Esophagus mucosa (tissue), 1 donor: ENCODE measurements around the gene OSBP. TPM values are rescaled to one million over a fixed set of nuclear protein-coding genes. Genes with fewer than 3 reads are reported as not detected.
A peak's percentile ranks its signal among the peaks of the same experiment; 100 is the strongest.
"Not testable (repeated sequence)": the region's sequence is repeated elsewhere in the genome, so short reads cannot be mapped to it uniquely, and the experiment has no call there.

Experiments
- ATAC-seq: fragments of 200-7000 bp; cut with Tn5 transposase; one replicate; pipeline ENCODE4 v1.9.1; 2020
- total RNA-seq: library from RNA; stranded (reverse); gene quantifications from one replicate; pipeline ENCODE4 v1.2.4, GENCODE V29; 2023
- donor health status: DM: yes; HTN: yes; CAD: no.

OSBP gene
- total RNA-seq, 1 donor from 2014 or later: 24.0 TPM

- ATAC-seq: no peak
Observed at GRCh38 chr11:59551659-59552521, 63.7 kb downstream of the OSBP start.

DNA sequence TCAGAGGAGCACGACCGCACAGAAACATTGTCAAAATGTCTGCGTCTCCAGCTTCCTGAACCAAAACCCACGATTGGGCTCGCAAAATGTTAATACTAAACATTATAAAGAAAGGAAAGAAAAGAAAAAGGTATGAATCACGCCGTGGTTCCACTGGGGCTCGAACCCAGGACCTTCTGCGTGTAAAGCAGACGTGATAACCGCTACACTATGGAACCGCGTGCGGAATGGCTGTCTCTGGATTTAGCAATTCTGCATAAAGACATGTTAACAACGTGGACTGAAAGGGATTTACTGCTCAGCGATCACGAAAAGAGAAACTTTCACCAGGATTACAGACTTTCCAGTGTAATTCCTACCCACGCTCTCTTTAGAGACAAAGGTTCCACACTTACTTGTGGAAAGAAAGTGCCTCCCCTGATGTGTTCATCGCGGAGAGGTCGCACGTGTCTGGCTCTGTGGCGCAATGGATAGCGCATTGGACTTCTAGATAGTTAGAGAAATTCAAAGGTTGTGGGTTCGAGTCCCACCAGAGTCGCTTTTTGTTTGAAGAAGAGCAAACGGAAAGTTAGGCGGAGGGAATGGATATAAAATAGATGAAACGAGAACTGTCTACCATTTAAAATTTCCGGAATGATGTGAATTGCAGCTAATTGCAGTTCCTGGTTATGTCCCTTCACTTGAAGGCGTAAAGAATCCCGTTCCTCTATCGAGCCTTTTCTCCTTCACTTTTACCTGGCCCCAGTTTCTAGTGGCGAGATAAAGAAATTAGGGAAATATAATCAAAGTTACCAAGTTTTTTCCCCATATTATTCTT lies 64.5 kb downstream of the OSBP start:
- ATAC-seq: peak; percentile 74

GRCh38 chr11:59550368-59550841 lies 65.2 kb downstream of the OSBP start:
- peak; percentile 94 for ATAC-seq

- no peak for ATAC-seq
Observed at GRCh38 chr11:59548309-59548656, 67.3 kb downstream of the OSBP start.

DNA sequence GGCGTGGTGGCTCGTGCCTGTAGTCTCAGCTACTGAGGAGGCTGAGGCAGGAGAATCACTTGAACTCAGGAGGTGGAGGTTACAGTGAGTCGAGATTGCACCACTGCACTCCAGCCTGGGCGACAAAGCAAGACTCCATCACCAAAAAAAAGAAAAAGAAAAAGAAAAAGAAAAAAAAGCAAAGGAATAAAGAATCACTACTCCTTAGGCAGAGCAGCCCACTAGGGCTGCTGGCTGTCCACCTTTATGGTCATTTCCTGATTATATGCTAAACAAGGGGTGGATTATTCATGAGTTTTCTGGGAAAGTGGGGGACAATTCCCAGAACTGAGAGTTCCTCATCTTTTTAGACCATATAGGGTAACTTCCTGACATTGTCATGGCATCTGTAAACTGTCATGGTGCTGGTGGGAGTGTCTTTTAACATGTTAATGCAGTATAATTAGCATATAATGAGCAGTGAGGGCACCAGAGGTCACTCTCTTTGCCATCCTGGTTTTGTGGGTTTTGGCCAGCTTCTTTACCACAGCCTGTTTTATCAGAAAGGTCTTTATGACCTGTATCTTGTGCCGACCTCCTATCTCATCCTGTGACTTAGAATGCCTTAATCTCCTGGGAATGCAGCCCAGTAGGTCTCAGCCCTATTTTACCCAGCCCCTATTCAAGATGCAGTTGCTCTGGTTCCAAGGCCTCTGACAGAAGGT lies 67.8 kb downstream of the OSBP start:
- ATAC-seq: not testable (repeated sequence)

- ATAC-seq: peak; percentile 49
Observed at GRCh38 chr11:59545179-59546020, 70.2 kb downstream of the OSBP start.

DNA sequence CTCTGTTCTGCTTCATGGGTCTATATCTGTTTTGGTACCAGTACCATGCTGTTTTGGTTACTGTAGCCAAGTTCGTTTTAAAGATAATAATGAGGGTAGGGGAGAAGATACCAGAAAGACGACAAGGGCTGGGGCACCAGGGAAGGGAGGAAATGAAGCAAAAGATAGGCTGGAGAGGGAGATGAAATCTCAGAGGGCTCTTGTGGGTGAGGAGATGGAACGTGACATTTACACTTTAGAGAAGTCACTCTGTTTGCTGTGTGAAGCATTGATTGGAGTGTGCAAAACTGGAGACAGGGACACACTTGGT lies 70.8 kb downstream of the OSBP start:
- no peak for ATAC-seq

- not testable (repeated sequence) for ATAC-seq
Observed at GRCh38 chr11:59543713-59544112, 71.9 kb downstream of the OSBP start.

DNA sequence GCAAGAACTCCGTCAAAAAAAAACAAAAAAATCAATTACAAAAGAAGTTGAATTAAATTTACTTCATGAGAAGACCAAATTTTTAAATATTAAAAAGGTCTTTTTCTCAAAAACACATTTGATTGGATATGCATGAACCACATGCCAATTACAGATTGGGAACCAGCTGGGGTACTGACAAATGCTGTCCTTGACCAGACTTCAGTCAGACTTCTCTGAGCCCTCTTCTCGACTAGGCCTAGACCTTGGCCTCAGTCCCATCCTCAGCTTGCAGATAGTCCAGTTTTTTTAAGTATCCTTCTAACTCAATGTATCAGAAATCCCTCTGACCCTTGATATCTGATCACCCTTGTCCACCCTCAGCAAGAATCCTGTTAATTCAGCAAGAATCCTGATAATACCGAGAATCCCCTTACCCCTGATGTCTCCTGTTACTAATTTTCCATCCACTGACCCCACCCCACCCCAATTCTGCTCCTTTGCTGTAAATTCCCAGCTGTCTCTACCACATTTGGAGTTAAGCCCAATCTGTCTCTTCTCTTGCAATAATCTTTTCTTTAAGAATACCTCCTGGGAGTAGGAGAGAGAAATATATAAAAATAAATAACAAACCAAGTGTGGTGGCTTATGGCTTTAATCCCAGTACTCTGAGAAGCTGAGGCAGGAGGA lies 73.3 kb downstream of the OSBP start:
- no peak for ATAC-seq

- no peak for ATAC-seq
Observed at GRCh38 chr11:59534676-59535075, 80.9 kb downstream of the OSBP start.

- no peak for ATAC-seq
Observed at GRCh38 chr11:59532620-59533019, 83.0 kb downstream of the OSBP start.

DNA sequence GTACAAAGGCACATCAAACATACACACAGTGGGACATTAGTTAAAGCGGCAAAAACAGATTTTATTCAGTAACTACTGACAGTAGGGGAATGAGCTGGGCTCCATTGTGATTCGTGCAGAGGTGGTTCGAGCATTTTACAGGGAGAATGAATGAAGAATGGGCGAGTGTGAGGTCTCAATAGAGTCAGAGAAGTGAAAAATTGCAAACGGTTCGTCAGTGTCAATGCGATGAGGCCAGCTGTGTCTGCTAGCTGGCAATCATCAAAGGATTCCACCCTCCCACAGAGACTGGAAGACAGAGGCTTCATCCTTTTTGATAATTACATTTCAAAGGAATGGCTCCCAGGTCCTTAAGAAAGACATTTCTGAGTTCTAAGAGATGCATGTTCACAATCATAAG lies 86.9 kb downstream of the OSBP start:
- ATAC-seq: no peak

Other genes starting within 250 kb of the OSBP start
- not detected for gene OR5A2, start 189.4 kb downstream of the OSBP start, total RNA-seq
- gene OR5A1, start 179.3 kb downstream of the OSBP start, total RNA-seq: not detected
- not detected for gene OR4D6, start 158.8 kb downstream of the OSBP start, total RNA-seq
- gene OR4D10, start 142.5 kb downstream of the OSBP start, total RNA-seq: not detected
- gene OR4D11, start 112.2 kb downstream of the OSBP start, total RNA-seq: not detected
- not detected for gene OR4D9, start 104.2 kb downstream of the OSBP start, total RNA-seq
- gene PATL1, start 53.3 kb upstream of the OSBP start, total RNA-seq: 20.6 TPM
- gene OR10V1, start 98.1 kb upstream of the OSBP start, total RNA-seq: not detected
- 12.1 TPM for gene STX3, start 139.6 kb upstream of the OSBP start, total RNA-seq
- 33.6 TPM for gene MRPL16, start 195.0 kb upstream of the OSBP start, total RNA-seq
- gene CBLIF, start 229.7 kb upstream of the OSBP start, total RNA-seq: not detected